ENCODE results near the gene KRT14.
"Not testable (repeated sequence)": the region's sequence is repeated elsewhere in the genome, so short reads cannot be mapped to it uniquely, and the experiment has no call there.

Gene KRT14

GRCh38 chr17:41622340-41623183 is 35.9 kb upstream of the KRT14 start:
- DNase-seq: not testable (repeated sequence)

GRCh38 chr17:41621916-41622315 is 35.2 kb upstream of the KRT14 start:
- no peak for DNase-seq

GRCh38 chr17:41621435-41621817 is 34.7 kb upstream of the KRT14 start:
- DNase-seq: not testable (repeated sequence)

- DNase-seq: no peak
Observed at GRCh38 chr17:41620583-41621434, 34.1 kb upstream of the KRT14 start.

- not testable (repeated sequence) for DNase-seq
Observed at GRCh38 chr17:41619927-41620582, 33.4 kb upstream of the KRT14 start.

- no peak for DNase-seq
Observed at GRCh38 chr17:41619036-41619926, 32.6 kb upstream of the KRT14 start.

GRCh38 chr17:41618341-41619035 is 31.8 kb upstream of the KRT14 start:
- no peak for DNase-seq

GRCh38 chr17:41617698-41618097 is 31.0 kb upstream of the KRT14 start:
- no peak for DNase-seq

- no peak for DNase-seq
Observed at GRCh38 chr17:41617136-41617535, 30.4 kb upstream of the KRT14 start.

GRCh38 chr17:41616486-41616885 is 29.8 kb upstream of the KRT14 start:
- DNase-seq: not testable (repeated sequence)

GRCh38 chr17:41615454-41615853 is 28.8 kb upstream of the KRT14 start:
- no peak for DNase-seq

- not testable (repeated sequence) for DNase-seq
Observed at GRCh38 chr17:41614767-41615166, 28.1 kb upstream of the KRT14 start.

- DNase-seq: no peak
Observed at GRCh38 chr17:41614098-41614497, 27.4 kb upstream of the KRT14 start.

GRCh38 chr17:41613277-41614082 is 26.8 kb upstream of the KRT14 start:
- no peak for DNase-seq

GRCh38 chr17:41612376-41613160 is 25.9 kb upstream of the KRT14 start, which contains the start of gene KRT16:
KRT16 (minus strand) TSS chr17:41612767; CDS start chr17:41612688, 79 bp downstream.
- DNase-seq: not testable (repeated sequence)

GRCh38 chr17:41610965-41611640 is 24.4 kb upstream of the KRT14 start:
- no peak for DNase-seq

GRCh38 chr17:41610061-41610517 is 23.4 kb upstream of the KRT14 start:
- DNase-seq: not testable (repeated sequence)

GRCh38 chr17:41606930-41607329 is 20.2 kb upstream of the KRT14 start:
- DNase-seq: not testable (repeated sequence)

GRCh38 chr17:41602524-41602923 is 15.8 kb upstream of the KRT14 start:
- no peak for DNase-seq
